GM12878 (cell line): ENCODE measurements around the gene CDK15. TPM values are rescaled to one million over a fixed set of nuclear protein-coding genes. Genes with fewer than 3 reads are reported as not detected.

Source experiments
- ATAC-seq: fragments of 200-7000 bp; cut with Tn5 transposase; 3 replicates; pipeline ENCODE4 v1.9.1; 2020; ENCODE audit warnings: mild to moderate bottlenecking, moderate library complexity
- BruUV-seq: library from RNA; stranded (reverse); fragments of 400-500 nt; replicated peaks from 2 replicates; lab custom pipeline; 2021; lab: Mats Ljungman, UMichigan
- CTCF ChIA-PET: fragments of 300-600 bp; sonication (Branson Sonifier 250); formaldehyde crosslinking; extraction: SDS; loops from one replicate; lab custom pipeline; 2021; ENCODE audit warnings: inconsistent platforms; lab: Yijun Ruan, JAX
- POLR2A ChIA-PET: fragments of 350-600 bp; formaldehyde crosslinking; extraction: SDS; loops from one replicate; lab custom pipeline; 2021; ENCODE audit warnings: inconsistent platforms; lab: Charles Lee
- RAD21 ChIA-PET: fragments of 300-600 bp; sonication (Branson Sonifier 250); formaldehyde crosslinking; loops from one replicate; lab custom pipeline; 2023; ENCODE audit warnings: antibody characterized with exemption; ENCODE audit not compliant: unreplicated experiment; lab: Charles Lee
- SMC1A ChIA-PET: fragments of 300-600 bp; sonication (Branson Sonifier 250); formaldehyde crosslinking; loops from one replicate; lab custom pipeline; 2023; ENCODE audit not compliant: unreplicated experiment, uncharacterized antibody; lab: Charles Lee
- DNase-seq: peaks from one replicate; pipeline ENCODE4 v3.0.0-alpha.2; 2011; ENCODE audit warnings: low read depth, low spot score
- FAIRE-seq: peaks from 3 replicates; lab custom pipeline; 2011; peaks lifted over from hg19 to GRCh38; lab: Jason Lieb, UNC
- H2AFZ ChIP-seq: 2 replicates; pipeline ENCODE4 v1.6.0; 2011; ENCODE audit warnings: low read depth, low read length, control low read depth; ENCODE audit not compliant: control insufficient read depth
- H3K27ac ChIP-seq: 2 replicates; pipeline ENCODE4 v1.5.1; 2011; ENCODE audit warnings: control low read depth; ENCODE audit not compliant: control insufficient read depth, insufficient read depth
- H3K27me3 ChIP-seq, 2 experiments: replicated peaks in 1 of 2; 2 replicates each; pipeline versions ENCODE4 v1.6.0 to v1.6.1; 2011; ENCODE audit warnings: low read length in 1 of 2; ENCODE audit not compliant: control insufficient read depth in 2 of 2, insufficient read depth in 2 of 2
- H3K36me3 ChIP-seq, 2 experiments: 2 replicates each; pipeline ENCODE4 v1.5.1; 2011; ENCODE audit warnings: low read length in 1 of 2; ENCODE audit not compliant: control insufficient read depth in 2 of 2, insufficient read depth in 2 of 2
- H3K4me1 ChIP-seq: 2 replicates; pipeline ENCODE4 v1.6.1; 2011; ENCODE audit warnings: mild to moderate bottlenecking, low read length, moderate library complexity, mixed read lengths; ENCODE audit not compliant: control insufficient read depth, insufficient read depth
- H3K4me2 ChIP-seq: 2 replicates; pipeline ENCODE4 v1.6.0; 2011; ENCODE audit warnings: control low read depth; ENCODE audit not compliant: control insufficient read depth, insufficient read depth
- H3K4me3 ChIP-seq: fragments of 200-600 bp; sonication (generic); 2 replicates; pipeline ENCODE4 v1.5.1; 2016
- H3K79me2 ChIP-seq: 2 replicates; pipeline ENCODE4 v1.6.0; 2011; ENCODE audit warnings: low read length; ENCODE audit not compliant: control insufficient read depth, insufficient read depth
- H3K9ac ChIP-seq: 2 replicates; pipeline ENCODE4 v1.8.0; 2011; ENCODE audit warnings: low read length, control low read depth, mixed read lengths; ENCODE audit not compliant: control insufficient read depth, insufficient read depth
- H3K9me3 ChIP-seq: replicated peaks from 3 replicates; pipeline ENCODE4 v1.5.1; 2011; ENCODE audit warnings: mild to moderate bottlenecking, low read length; ENCODE audit not compliant: control insufficient read depth, insufficient read depth
- H4K20me1 ChIP-seq: 2 replicates; pipeline ENCODE4 v1.6.0; 2011; ENCODE audit not compliant: control insufficient read depth, insufficient read depth
- ATF7 ChIP-seq: fragments of 450-650 bp; IDR thresholded peaks from 2 replicates; pipeline ENCODE4 v1.6.1; 2016; ENCODE audit warnings: low read depth, mild to moderate bottlenecking
- POLR2AphosphoS2 ChIP-seq: IDR thresholded peaks from 2 replicates; pipeline ENCODE4 v1.6.1; 2011; ENCODE audit warnings: low read depth, mild to moderate bottlenecking, low read length, improper control_type of control experiment, moderate library complexity
- POU2F2 ChIP-seq: IDR thresholded peaks from 3 replicates; pipeline ENCODE4 v1.6.1; 2011; ENCODE audit warnings: low read depth, mild to moderate bottlenecking, low read length, borderline replicate concordance
- RFX5 ChIP-seq: IDR thresholded peaks from 2 replicates; pipeline ENCODE4 v1.6.1; 2011; ENCODE audit warnings: low read depth, low read length, improper control_type of control experiment
- RUNX3 ChIP-seq: IDR thresholded peaks from 2 replicates; pipeline ENCODE4 v1.6.1; 2012; ENCODE audit warnings: low read length, inconsistent platforms
- WGBS: methylation state at CpG from one replicate; pipeline ENCODE4 v1.1.6; 2016; ENCODE audit warnings: low lambda C conversion rate; ENCODE audit not compliant: insufficient replicate concordance, insufficient coverage; ENCODE audit errors: missing lambda C conversion rate; 5-methylcytosine and 5-hydroxymethylcytosine counted together
- in situ Hi-C: fragments of 300-500 bp; cut with MboI; formaldehyde crosslinking; loops from 9 replicates; pipeline ENCODE4 v1.14.3; 2018; ENCODE audit warnings: mixed read lengths
- intact Hi-C: fragments of 100-400 bp; cut with micrococcal nuclease; formaldehyde crosslinking; loops from one replicate; pipeline ENCODE4 v1.14.2; 2022; ENCODE audit not compliant: unreplicated experiment
- polyA plus RNA-seq, 11 experiments: library from polyadenylated mRNA; depleted of rRNA in 4 of 11; unstranded in 6 of 11; stranded (reverse) in 5 of 11; fragments of >200 nt; fragmentation: Nextera tagmentation in 4 of 11; fragmentation: Illumina TruSeq in 1 of 11; extraction: Ambion mirVana in 4 of 11; extraction: Trizol in 1 of 11; gene quantifications; 1 replicate in 1 of 11; 2 replicates in 10 of 11; pipeline versions ENCODE4 v1.2.1 to v1.2.3, GENCODE V29; 2011 to 2016; ENCODE audit warnings: inconsistent platforms in 2 of 11, missing spikeins in 2 of 11, low read depth in 1 of 11
- total RNA-seq, 4 experiments: library from RNA; depleted of rRNA in 3 of 4; stranded (reverse); fragments of >200 nt in 3 of 4; fragmentation: Illumina TruSeq in 1 of 4; extraction: Trizol in 1 of 4; gene quantifications; 2 replicates each; pipeline versions ENCODE4 v1.2.1 to v1.2.3, GENCODE V29; 2013 to 2021

The CDK15 gene
- total and polyA plus RNA-seq, 10 of the 15 experiments (the other 5 are each of a cell fraction or from before 2014, with no cell fraction given), result 0.01 to 0.04 TPM; not detected in 8

GRCh38 chr2:201904538-201905420 is 98.4 kb downstream of the CDK15 start:
- POLR2A ChIA-PET, result interaction anchor here (0.7 to 0.8 kb wide), 2 partner anchors 9 to 247 kb away, joined by 3 to 5 read pairs; no protein-coding TSS in a partner anchor
- SMC1A ChIA-PET, result interaction anchor here (0.9 to 1.9 kb wide), 4 partner anchors 10 to 275 kb away, joined by 3 to 6 read pairs (median 3); no protein-coding TSS in a partner anchor
- DNase-seq (peak; percentile 40), FAIRE-seq (no peak), ATAC-seq (peak; percentile 95)
- Histone ChIP-seq H3K27me3 (no peaks in the 10 kb centered on the region), H3K79me2 (no peaks in the 10 kb centered on the region), H4K20me1 (no peaks in the 10 kb centered on the region), H2AFZ (no peak overlapping the region), H3K27ac (no peak overlapping the region; the same call in 1 of the 2 replicates), H3K4me1 (peaks cover 11% of the 10 kb centered on the region), H3K36me3 (no peaks in the 10 kb centered on the region), H3K9me3 (no peaks in the 10 kb centered on the region), H3K4me3 (no peak overlapping the region), H3K4me2 (peak overlapping the region; percentile 36), H3K9ac (no peak overlapping the region; the same call in 1 of the 2 replicates)
- in situ Hi-C loops, result loop anchor here (5.0 kb wide), 1 partner anchor 53 kb away; no protein-coding TSS in a partner anchor
- 19% methylated on average over 5 of the region's 5 CpGs for WGBS
- TF ChIP-seq POU2F2 (peak; percentile 93), RFX5 (no peak), ATF7 (0 out of 2 replicates have a peak, but pooled peaks have one; percentile 20), POLR2AphosphoS2 (no peak), RUNX3 (peak; percentile 63)
- no TSS peak for BruUV-seq
- intact Hi-C loops, result no loop called here
- RAD21 ChIA-PET, result no interaction called here
- CTCF ChIA-PET, result interaction anchor here (0.6 to 1.4 kb wide), 3 partner anchors 11 to 836 kb away, joined by 3 to 4 read pairs (median 3); no protein-coding TSS in a partner anchor
